GM10248 (cell line): ENCODE measurements around the gene RUFY3.

Experiments used
- CTCF ChIA-PET: fragments of 300-600 bp; sonication (Branson Sonifier 250); formaldehyde crosslinking; extraction: SDS; loops from one replicate; lab custom pipeline; 2021; ENCODE audit warnings: antibody characterized with exemption; lab: Yijun Ruan, JAX
- POLR2A ChIA-PET: fragments of 350-650 bp; sonication (Branson Sonifier 250); formaldehyde crosslinking; extraction: SDS; loops from one replicate; lab custom pipeline; 2020; ENCODE audit warnings: antibody characterized with exemption; lab: Yijun Ruan, JAX
- DNase-seq: peaks from one replicate; pipeline ENCODE4 v3.0.0; 2012; ENCODE audit errors: extremely low spot score
- TF ChIP-seq, protein P1 (sequence below): IDR thresholded peaks from 2 replicates; pipeline ENCODE4 v1.5.1; 2012; ENCODE audit warnings: mild to moderate bottlenecking, low read depth; ENCODE audit errors: extremely low read depth, missing control alignments, control extremely low read depth

The RUFY3 gene

GRCh38 chr4:70816894-70817293, 95.1 kb downstream of the RUFY3 start:
- TF ChIP-seq, protein P1, sequence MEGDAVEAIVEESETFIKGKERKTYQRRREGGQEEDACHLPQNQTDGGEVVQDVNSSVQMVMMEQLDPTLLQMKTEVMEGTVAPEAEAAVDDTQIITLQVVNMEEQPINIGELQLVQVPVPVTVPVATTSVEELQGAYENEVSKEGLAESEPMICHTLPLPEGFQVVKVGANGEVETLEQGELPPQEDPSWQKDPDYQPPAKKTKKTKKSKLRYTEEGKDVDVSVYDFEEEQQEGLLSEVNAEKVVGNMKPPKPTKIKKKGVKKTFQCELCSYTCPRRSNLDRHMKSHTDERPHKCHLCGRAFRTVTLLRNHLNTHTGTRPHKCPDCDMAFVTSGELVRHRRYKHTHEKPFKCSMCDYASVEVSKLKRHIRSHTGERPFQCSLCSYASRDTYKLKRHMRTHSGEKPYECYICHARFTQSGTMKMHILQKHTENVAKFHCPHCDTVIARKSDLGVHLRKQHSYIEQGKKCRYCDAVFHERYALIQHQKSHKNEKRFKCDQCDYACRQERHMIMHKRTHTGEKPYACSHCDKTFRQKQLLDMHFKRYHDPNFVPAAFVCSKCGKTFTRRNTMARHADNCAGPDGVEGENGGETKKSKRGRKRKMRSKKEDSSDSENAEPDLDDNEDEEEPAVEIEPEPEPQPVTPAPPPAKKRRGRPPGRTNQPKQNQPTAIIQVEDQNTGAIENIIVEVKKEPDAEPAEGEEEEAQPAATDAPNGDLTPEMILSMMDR = no peak
- DNase-seq = no peak
- CTCF ChIA-PET = no interaction called here
- POLR2A ChIA-PET = no interaction called here

DNA sequence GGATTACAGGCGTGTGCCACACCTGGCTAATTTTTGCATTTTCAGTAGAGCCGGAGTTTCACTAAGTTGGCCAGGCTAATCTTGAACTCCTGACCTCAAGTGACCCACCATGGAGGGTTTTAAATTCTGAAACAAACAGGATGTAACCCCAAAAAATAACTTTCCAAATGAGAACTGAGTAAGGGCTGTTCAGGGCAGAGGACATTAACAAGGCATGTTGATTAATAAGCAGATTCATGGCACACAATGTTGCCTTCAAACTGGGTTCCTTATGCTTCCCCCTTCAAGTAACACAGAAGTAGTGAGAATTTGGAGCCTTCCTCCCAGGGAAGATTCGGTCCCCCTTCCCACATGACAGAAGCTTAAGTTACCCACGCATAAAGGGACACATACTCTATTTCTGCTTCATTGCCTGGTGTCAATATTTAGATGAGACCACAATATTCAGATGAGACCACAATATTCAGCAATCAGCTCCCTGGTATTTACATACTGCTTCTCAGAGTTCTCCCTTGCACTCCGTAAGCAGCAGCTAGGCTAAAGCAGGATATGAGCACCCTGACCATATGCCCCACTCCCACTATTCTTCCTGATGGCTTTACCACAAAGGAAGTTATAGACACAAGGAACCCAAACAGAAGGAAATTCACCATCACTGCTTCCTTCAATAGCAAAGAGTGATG, 96.5 kb downstream of the RUFY3 start:
- POLR2A ChIA-PET = no interaction called here
- DNase-seq = no peak
- CTCF ChIA-PET = interaction anchor here (1.2 to 1.8 kb wide), 2 partner anchors 8 to 20 kb away, joined by 3 to 7 read pairs; no protein-coding TSS in a partner anchor
- TF ChIP-seq, protein P1 = no peak

DNA sequence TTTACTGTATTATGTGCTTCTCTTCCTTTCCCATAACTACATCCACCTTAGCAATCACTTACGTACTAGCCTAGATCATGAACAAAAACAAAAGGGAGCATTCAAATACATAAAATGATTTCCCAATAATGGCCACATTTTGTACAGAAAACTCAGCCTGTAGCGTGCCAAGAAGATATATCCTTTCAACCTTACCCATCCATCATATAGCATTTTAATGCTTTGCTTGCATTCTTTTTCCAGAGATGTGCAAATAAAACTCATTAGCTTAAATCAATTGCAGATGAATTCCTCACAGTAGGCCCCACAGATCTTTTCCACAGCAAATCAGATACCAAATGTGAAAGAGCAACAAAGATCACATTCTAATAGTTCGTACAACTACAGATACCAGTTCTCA, 97.2 kb downstream of the RUFY3 start:
- DNase-seq = no peak
- CTCF ChIA-PET = interaction anchor here (1.2 to 1.8 kb wide), 4 partner anchors 9 to 97 kb away, joined by 3 to 7 read pairs (median 3); partner anchors contain the start of gene RUFY3
- POLR2A ChIA-PET = no interaction called here
- TF ChIP-seq, protein P1 = no peak

DNA sequence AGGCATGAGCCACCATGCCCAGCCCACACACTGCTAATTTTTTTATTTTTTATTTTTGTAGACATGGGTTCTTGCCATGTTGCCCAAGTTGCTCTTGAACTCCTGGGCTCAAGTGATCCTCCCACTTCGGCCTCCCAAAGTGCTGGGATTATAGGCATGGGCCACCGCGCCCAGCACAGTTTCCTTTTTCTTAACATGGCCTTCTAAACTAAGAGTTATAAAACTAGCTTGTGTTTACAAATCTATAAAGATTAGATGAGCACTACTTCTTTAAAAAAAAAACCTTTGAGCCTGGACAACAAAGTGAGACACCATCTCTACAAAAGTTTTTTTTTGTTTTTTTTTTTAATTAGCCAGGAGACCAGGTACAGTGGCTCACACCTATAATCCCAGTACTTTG, 107.3 kb downstream of the RUFY3 start:
- ChIA-PET POLR2A (no interaction called here), CTCF (interaction anchor here (1.0 to 1.4 kb wide), 2 partner anchors 34 to 65 kb away, joined by 3 read pairs; no protein-coding TSS in a partner anchor)
- DNase-seq = no peak
- TF ChIP-seq, protein P1 = no peak

- ChIA-PET POLR2A (no interaction called here), CTCF (interaction anchor here (1.3 to 1.4 kb wide), 2 partner anchors 65 to 175 kb away, joined by 3 read pairs; no protein-coding TSS in a partner anchor)
- TF ChIP-seq, protein P1 = no peak
Measured at GRCh38 chr4:70829492-70829891, 107.7 kb downstream of the RUFY3 start.

GRCh38 chr4:70830054-70830453, 108.3 kb downstream of the RUFY3 start:
- ChIA-PET POLR2A (no interaction called here), CTCF (interaction anchor here (1.3 to 1.4 kb wide), 2 partner anchors 66 to 176 kb away, joined by 3 read pairs; no protein-coding TSS in a partner anchor)
- TF ChIP-seq, protein P1 = no peak
- DNase-seq = no peak

More at GRCh38 chr4:70829492-70829891, 107.7 kb downstream of the RUFY3 start:
- no peak for DNase-seq
